Effector CD4-positive, alpha-beta T cell (primary cell): ENCODE results near the gene REV3L.
"Not testable (repeated sequence)": the region's sequence is repeated elsewhere in the genome, so short reads cannot be mapped to it uniquely, and the experiment has no call there.

Experiments used
- DNase-seq: peaks from one replicate; pipeline ENCODE4 v3.0.0-alpha.2; 2020
- total RNA-seq: gene quantifications from one replicate; lab custom pipeline; 2026; lab: John Stamatoyannopoulos, UW

The REV3L gene, protein sequence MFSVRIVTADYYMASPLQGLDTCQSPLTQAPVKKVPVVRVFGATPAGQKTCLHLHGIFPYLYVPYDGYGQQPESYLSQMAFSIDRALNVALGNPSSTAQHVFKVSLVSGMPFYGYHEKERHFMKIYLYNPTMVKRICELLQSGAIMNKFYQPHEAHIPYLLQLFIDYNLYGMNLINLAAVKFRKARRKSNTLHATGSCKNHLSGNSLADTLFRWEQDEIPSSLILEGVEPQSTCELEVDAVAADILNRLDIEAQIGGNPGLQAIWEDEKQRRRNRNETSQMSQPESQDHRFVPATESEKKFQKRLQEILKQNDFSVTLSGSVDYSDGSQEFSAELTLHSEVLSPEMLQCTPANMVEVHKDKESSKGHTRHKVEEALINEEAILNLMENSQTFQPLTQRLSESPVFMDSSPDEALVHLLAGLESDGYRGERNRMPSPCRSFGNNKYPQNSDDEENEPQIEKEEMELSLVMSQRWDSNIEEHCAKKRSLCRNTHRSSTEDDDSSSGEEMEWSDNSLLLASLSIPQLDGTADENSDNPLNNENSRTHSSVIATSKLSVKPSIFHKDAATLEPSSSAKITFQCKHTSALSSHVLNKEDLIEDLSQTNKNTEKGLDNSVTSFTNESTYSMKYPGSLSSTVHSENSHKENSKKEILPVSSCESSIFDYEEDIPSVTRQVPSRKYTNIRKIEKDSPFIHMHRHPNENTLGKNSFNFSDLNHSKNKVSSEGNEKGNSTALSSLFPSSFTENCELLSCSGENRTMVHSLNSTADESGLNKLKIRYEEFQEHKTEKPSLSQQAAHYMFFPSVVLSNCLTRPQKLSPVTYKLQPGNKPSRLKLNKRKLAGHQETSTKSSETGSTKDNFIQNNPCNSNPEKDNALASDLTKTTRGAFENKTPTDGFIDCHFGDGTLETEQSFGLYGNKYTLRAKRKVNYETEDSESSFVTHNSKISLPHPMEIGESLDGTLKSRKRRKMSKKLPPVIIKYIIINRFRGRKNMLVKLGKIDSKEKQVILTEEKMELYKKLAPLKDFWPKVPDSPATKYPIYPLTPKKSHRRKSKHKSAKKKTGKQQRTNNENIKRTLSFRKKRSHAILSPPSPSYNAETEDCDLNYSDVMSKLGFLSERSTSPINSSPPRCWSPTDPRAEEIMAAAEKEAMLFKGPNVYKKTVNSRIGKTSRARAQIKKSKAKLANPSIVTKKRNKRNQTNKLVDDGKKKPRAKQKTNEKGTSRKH (N-terminal part only)
- total RNA-seq = 99.4 reads per million, percentile 82 among the genes with 10 or more reads in this experiment

DNA sequence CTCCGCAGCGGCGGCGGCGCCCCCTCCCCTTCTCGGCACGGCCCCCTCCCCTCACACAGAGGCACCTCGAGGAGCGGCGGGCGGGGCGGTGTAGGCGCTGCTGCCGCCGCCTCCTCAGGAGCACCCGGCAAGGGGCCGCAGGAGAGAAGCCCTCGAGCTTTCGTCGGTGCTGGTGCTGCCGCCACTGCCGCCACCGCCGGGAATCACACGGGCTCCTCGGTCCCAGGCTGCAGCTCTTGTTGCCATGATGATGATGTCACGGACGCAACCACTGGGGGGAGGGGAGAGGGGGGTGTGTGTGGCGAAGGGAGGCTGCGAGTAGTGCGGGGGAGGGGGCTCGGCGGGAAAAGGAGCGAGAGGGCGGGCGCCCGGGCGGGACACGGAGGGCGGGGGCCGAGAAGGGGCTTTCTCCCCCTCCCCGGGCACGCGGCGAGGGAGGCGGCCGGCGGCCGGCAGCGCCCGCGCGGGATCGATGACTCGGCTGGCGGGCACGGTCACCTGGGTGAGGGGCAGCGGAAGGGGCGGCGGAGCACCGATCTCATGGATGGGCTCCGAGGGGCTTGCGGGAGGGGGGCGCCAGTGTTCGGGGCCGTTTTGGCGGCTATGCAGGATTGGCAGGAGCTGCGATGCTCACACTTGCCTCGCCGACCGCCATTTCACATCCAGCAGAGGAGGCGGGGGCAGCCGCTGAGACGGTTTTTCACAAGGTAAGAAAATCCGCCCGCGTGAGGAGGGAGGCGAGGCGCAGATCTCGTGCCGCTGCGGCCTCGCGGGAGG, at the start of gene REV3L:
REV3L (minus strand) TSS at position 260 of the 777 bp plus-strand sequence. CDS start 330 bp downstream, outside the sequence.
- DNase-seq = peak; percentile 85

DNA sequence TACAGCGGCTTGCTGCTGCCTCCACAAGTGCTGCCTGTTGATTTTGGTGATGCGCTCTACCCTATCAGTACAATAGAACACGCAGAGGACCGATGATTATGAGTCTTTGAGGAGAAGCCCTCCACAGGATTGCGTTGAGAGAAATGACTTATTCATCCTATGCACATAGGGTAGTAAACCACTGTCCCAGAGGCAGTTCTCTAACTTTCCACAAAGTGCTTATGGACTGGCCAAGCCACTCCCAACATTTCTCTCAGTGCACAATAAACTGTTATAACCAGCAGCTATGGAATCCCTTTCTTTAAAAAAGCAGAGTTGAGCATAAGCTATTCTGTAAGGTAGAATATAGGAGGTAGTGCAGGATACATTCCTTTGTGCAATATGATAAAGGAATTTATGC, 48.2 kb upstream of the REV3L start:
- no peak for DNase-seq

DNA sequence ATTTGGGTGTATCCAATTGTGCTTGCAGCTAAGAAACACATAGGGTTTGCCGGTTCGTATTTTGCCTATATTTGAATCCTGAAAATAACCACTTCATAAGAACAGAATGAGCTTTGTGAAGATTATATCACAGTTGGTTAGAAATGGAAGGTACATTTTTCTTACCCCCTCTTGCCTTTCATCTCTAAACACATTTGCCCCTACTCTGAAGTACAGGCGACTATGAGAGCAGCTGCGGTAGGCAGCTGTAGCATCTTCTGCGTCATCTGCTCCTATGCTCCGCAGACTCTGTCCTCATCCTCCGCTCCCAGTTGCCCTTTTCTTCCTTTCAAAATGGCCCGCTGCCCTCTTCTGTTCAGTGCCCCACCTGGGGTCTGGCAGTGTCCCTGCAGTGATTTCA, 47.6 kb upstream of the REV3L start:
- DNase-seq = no peak

DNA sequence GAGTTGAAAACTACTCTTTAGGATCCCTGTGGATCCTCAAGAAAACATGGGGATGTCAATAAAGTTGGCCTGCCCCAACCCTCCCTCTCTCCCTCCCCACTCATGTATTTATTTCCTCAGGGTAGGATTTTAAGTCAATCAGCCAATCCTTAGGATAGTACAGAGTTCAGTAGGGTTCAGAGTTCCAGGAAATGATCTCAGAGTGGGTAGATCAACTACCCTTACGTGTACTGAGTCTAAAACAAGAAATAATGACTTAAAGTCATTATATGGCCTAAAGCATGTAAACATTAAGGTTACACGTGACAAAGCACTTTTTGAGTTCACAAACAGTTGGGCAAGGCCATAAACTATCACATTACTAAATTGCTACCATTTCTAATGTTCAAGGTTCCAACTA, 47.2 kb upstream of the REV3L start:
- DNase-seq = no peak

DNA sequence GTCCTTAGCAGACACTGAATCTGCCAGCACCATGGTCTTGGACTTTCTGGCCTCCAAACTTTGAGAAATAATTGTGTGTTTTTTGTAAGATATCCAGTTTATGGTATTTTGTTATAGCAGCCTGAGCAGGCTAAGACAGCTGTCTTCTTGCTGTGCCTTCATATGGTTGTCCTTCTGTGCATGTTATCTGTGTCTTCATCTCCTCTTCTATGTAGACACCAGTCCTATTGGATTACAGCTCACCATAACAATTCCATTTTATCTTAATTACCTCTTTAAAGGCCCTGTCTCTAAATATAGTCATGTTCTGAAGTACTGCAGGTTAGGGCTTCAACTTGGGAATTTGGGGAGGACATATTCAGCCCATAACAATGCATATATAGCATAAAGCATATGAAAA, 44.3 kb upstream of the REV3L start:
- DNase-seq = no peak

DNA sequence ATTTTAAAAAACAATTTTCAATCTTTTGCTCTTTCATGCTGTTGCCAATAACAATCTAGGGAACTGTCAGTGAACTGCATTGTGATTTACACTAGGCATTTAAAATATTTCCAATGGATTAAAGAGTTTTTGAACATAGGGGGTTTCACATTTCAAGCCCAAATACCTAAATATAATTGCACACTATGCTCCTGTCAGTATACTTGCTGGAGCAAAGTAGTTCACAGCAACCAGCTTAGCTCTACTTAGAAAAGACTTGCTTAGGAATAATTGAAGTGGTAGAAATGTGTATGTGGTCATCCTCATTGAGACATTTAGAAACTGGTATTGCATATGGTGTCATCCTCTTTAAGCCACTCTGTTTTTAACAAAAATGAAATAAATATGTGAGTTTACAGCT, 41.7 kb upstream of the REV3L start:
- no peak for DNase-seq

DNA sequence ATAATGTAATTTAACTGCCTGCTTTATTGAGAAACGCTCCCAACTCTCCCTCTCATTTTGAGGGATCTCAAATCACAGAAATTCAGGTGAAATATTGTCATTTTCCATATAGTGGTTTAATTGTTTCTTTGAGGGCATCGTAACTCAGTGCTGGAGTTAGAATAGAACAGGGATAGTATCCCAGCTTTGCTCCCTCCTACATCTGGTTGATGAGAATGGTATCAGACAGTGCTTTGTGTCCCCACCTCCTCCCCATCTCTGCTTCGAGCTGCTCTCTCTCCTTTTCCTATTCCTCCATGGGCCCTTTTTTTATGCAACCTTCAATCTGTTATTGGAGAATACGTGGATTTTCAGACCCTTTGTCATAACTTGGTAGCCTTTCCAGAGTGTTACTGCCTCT, 41.2 kb upstream of the REV3L start:
- no peak for DNase-seq

DNA sequence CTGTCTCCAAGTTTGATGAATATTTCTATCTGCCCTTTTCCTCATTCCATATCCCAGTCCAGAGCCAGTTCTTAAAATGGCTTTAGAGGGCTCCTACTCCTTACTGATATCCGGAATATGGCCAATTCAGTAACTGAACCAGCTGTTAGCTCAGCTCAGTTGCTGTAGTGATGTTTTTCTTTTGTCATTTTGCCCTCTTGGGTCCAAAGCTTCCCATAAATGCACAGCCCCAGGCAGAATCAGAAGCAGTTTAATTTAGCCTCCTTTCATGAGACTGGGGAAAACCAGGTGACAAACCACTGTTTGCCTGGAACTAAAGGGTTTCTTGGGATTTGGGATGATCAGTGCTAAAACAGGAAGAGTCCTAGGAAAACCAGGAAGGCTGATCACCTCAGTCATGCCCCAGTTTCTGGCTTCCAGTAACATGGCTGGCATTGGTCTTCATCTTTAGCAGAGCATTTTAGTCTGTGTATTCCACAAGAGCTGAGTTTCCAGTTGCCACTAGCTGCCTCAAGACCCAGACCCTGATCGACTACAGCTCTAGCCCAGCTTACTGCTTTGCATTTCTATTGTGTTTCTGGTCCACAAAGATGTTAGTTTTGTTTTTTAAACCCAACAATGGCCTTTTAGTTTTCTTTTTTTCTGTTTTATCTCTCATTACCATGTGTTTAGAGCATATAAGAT, 40.6 kb upstream of the REV3L start:
- no peak for DNase-seq

DNA sequence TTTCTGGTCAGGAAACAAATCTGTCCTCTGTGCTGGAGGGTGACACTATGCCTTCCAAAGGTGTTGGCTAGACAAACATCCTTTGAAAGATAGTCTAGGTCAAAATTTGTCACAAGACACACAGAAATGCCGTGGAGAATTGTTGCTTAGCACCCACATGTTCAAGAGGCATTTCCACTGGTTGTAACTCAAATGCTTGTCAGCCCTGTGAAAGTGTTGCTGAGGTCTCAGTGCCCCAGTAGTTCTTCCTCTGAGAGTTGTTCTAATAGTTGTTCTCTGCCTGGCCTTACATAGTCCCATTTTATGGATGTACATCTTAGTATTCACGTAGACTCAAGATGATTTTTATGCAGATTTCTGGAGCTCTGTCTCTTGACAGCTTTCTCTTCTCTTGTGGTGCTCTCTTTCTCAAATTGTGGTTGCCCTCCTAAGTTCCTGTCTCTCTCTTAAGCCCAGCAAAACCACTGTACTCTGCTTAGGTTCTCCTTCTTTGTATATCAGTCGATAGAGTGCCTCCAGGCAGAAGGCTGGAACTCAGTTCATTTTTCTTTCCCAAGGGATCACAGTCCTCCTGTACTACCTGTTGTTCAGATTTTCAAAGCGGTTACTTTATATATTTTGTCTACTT, 39.5 kb upstream of the REV3L start:
- DNase-seq = no peak

DNA sequence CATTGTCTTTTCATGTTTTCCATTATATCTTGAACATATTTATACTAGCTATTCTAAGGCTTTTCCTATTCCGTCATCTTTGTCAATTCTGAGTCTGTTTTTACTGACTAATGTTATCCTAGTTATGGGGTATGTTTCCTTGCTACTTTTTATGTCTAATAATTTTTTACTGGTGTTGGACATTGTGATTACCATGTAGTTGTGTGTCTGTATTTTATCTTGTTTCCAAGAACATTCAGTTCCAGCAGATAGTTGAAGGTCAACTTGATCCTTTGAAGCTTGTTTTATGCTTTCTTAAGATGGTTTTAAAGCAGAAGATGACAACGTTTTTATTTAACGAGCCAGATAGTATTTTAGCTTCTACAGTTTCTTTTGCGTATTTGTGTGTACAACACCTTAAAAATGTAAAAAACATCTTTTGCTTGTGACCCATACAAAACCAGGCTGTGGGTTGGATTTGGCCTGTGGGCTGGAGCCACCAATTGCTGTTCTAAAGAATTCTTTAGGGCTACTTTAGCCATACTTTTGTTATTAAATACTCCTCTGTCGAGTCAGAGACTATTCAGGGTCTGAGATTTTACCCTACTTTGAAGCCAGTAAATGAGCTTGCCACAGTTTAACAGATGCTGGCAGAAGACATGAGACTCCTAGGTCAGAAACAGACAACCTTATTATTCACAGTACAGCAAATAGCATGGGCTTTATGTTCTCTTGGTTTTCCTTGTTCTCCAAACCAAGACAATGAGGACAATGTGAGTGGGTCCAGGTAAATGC, 38.7 kb upstream of the REV3L start:
- DNase-seq = no peak

DNA sequence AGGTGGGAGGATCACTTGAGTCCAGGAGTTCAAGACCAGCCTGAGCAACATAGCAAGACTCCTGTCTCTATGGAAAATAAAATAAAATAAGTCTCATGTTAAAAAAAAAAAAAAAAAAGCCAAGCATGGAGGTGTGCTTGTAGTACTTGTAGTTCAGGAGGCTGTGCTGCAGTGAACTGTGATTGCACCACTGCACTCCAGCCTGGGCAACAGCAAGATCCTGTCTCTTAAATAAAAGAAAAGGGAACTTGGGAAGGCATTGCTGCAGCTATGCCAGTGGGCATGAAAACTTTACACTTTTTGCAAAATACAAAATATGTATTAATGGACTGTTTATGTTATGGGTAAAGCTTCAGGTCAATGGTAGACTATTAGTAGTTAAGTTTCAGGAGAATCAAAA, 37.5 kb upstream of the REV3L start:
- no peak for DNase-seq

DNA sequence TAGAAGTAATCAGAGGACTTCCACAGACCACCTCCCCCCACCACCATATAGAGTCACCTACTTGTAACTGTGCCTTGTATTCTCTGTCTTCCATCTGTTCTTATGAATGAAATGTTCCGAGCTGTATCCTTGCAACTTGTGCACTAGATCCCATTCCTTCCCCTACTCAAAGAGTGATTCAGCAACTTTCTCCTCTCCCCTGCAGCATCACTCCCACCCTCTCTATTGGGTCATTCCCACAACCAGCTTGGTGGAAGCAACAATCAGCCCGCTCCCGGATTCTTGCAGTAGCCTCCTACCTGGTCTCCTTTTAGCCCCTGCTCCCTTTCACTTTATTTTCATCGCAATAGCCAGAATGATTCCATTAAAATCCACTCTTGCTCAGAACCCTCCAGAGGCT, 34.9 kb upstream of the REV3L start:
- no peak for DNase-seq

DNA sequence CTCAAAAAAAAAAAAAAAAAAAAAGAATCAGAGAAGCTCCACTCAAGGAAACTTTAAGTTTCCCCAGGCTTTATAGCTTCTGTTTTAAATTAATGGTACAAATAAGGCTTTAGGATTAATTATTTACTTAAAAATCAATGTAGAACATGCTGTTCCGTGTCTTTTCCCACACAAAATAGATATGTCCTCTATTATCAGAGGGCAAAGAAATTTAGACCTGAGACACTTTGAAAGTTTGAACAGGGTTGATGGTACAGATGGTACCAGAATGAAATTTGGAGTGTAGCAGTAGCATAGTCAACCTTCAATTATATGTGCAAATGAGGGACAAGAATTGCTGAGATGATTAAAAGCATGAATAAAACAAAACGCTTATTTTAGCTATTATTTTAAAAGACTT, 32.2 kb upstream of the REV3L start:
- DNase-seq = no peak

DNA sequence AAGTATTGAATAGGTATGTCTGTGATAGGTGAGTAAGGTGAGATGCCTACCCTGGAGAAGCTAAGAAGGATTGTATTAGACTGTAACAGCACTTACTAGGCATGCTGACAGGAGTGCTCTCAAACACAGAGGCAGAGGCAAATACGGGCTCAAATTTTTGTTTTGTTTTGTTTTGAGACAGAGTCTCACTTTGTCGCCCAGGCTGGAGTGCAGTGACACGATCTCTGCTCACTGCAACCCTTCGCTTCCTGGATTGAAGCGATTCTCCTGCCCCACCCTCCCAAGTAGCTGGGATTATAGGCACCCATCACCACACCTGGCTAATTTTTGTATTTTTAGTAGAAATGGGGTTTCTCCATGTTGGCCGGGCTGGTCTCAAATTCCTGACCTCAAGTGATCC, 31.5 kb upstream of the REV3L start:
- not testable (repeated sequence) for DNase-seq

DNA sequence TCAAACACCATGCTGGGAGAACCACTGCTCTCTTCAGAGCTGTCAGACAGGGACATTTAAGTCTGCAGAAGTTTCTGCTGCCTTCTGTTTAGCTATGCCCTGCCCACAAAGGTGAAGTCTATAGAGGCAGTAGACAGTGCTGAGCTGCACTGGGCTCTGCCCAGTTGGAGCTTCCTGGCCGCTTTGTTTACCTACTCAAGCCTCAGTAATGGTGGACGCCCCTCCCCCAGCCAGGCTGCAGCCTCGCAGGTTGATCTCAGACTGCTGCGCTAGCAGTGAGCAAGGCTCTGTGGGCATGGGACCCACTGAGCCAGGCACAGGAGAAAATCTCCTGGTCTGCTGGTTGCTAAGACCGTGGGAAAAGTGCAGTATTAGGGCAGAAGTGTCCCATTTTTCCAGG, 24.2 kb upstream of the REV3L start:
- DNase-seq = not testable (repeated sequence)

DNA sequence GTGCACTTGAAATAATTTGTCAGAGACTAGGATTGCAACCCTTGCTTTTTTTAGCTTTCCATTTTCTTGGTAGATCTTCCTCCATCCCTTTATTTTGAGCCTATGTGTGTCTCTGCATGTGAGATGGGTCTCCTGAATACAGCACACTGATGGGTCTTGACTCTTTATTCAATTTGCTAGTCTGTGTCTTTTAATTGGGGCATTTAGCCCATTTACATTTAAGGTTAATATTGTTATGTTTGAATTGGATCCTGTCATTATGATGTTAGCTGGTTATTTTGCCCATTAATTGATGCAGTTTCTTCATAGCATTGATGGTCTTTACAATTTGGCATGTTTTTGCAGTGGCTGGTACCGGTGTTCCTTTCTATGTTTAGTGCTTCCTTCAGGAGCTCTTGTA, 22.5 kb upstream of the REV3L start:
- DNase-seq = not testable (repeated sequence)

DNA sequence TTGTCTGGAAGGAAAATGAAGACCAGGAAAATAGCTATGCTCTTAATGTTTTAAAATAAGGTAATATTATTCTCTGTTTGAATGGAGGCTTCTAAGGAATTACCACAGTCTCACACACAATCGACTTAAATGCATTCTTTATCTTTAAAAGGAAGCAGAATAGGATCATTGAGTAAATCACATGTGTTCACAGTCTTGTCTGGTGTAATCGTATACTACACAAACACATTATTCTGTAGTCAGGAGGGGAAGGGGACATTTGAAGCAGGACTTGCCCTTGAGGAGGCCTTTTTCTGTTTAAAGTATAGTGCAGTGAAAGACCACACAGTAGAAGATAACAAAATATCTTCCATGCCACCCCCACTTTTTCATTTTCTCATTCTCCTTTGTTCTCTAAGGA, 20.6 kb upstream of the REV3L start:
- no peak for DNase-seq

DNA sequence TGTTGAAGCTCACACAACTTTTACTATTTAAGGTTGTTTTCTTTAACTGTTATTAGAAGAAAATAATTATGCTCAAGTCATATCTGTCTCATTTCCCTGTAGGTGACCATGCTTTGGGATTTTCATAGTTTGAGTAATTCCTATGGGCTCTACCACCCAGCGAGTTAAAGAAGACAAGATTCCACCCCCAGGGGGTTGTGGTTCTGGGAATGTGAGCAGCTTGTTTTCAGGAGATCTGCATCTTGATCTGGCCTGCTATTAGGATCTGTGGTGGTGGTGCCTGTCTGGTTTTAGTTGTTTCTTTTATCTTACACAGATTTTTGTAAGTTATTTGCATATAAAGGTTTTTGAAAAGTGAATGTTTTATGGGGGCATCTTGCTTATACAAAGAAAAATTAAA, 20.2 kb upstream of the REV3L start:
- DNase-seq = no peak

DNA sequence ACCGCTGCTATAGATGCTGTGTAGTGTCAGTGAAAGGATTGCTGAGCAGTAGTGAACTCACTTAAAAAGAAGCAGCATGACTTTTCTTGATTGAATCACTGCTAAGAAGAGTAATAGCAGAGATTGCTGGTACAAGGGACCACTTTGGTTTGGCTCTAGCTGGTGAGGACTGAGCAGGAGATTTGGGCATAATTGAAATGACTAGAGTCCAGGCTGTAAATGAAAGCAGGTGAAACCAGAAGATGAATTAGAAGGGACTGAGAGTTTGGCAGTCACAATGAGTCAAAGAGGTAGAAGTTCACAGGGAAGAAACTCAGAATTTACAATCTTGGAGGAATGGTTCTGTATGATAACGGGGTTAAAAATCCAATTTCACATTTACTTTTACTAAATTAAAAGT, 19.1 kb upstream of the REV3L start:
- no peak for DNase-seq

DNA sequence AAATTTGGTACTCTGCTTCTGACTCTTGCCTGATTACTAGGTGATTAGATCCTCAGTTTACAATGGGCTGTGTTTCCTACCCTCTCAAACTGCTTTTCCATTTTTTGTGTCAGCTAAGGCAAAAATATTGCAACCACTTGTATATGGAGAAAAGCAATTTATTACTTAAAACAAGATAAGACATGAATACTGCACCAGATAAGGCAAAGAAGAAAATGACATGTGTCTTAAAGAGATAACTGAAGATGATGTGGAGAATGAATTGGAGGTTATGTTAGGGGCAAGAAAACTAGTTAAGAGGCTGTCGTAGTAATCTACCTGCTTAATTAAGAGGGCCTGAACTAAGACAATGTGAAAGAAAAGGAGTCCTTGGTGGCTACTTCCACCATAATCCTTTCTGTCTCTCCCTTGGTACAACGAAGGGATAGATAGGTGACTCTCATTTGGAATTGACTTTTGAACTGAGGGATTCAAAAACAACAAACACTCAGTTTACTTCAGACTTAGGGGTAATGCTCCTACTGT, 16.3 kb upstream of the REV3L start:
- DNase-seq = no peak
